ENCODE data around the gene UBB.

Gene UBB

DNA sequence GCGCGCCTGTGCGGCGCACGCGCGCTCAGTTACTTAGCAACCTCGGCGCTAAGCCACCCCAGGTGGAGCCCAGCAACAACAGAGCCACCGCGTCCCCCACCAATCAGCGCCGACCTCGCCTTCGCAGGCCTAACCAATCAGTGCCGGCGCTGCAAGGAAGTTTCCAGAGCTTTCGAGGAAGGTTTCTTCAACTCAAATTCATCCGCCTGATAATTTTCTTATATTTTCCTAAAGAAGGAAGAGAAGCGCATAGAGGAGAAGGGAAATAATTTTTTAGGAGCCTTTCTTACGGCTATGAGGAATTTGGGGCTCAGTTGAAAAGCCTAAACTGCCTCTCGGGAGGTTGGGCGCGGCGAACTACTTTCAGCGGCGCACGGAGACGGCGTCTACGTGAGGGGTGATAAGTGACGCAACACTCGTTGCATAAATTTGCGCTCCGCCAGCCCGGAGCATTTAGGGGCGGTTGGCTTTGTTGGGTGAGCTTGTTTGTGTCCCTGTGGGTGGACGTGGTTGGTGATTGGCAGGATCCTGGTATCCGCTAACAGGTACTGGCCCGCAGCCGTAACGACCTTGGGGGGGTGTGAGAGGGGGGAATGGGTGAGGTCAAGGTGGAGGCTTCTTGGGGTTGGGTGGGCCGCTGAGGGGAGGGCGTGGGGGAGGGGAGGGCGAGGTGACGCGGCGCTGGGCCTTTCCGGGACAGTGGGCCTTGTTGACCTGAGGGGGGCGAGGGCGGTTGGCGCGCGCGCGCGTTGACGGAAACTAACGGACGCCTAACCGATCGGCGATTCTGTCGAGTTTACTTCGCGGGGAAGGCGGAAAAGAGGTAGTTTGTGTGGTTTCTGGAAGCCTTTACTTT is at the start of gene UBB:
Gene UBB, plus strand, starts transcription at position 452 of the 856 bp plus-strand sequence. CDS start 817 bp downstream, outside the sequence.
- peak; percentile 95 for DNase-seq

DNA sequence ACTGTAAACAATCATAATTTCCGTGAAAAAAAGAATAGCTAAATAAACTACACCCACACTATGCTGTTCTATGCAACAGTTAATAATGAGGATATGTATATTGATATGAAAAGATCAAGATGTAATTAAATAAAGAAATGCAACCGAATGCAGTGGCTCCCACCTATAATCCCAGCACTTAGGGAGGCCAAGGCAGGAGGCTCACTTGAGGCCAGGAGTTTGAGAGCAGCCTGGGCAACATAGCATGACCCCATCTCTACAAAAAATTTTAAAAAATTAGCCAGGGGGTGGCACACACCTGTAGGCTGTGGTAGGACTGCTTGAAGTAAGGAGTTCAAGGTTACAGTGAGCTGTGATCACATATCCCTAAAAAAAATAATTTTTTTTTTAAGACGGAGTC is 42.5 kb upstream of the UBB start:
- no peak for DNase-seq

DNA sequence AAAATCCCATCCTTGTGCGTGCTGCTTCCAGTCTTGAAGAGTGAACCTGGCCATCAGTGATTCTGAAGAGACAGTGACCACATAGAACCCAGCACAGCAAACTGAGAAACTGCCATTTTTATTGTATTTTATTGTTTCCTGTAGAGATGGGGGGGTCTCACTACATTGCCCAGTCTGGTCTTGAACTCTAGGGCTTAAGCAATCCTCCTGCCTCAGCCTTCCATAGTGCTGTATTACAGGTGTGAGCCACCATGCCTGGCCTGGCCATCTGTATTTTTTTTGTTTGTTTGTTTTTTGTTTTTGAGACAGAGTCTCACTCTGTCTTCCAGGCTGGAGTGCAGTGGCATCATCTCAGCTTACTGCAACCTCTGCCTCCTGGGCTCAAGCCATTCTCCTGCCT is 41.5 kb upstream of the UBB start:
- DNase-seq = no peak

DNA sequence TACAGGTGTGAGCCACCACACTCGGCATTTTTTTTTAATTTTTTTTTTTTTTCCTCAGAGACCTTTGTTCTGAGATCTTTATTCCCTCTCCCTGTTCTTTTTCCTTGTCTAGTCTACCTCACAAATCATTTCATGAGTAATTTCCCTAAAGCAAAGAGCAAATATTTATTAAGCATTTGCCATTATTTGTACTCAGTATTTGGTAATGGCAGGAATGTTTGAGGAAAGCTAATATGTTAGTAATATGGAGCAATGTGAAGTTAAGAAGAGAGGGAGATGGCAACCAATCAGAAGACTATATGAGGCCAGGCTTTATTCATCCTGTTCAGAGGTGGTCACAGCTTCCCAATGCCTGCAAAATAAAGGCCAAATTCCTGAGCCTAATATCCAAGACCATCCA is 40.9 kb upstream of the UBB start:
- DNase-seq = no peak

DNA sequence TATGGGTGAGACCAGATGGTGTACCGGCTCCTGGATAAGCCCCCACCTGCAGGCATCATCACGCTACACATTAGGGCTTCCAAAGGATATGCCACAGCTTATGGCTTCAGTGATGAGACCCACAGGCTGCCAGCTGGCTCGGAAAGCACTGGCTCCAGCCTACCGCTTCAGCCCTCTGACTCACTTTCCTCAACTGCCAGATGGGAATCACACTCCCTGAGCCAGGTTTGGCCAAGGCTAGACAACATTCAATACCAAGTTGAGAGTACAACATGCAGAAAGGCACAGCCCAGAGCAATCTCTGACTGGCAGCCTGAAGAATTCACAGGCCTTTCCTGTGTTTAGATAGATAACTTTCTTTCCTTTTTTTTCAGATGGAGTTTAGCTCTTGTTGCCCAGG is 37.9 kb upstream of the UBB start:
- no peak for DNase-seq

DNA sequence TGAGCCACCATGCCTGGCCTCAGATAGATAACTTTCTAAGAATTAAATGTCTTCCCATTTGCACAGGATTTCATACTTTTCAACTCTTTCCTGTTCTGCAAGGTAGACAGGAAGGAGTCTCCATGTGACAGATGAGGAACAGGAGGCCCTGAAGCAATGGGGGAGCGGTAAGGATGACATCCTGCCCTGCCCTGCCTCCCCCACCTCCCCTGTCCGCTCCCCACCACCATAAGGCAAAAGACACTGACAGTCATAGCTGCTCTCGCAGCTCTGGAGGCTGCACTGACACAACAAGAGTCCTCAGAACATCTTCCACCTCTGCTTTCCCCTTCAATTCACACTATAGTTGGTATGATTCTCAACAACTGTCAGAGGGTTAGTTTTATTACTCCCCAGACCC is 37.3 kb upstream of the UBB start:
- no peak for DNase-seq

DNA sequence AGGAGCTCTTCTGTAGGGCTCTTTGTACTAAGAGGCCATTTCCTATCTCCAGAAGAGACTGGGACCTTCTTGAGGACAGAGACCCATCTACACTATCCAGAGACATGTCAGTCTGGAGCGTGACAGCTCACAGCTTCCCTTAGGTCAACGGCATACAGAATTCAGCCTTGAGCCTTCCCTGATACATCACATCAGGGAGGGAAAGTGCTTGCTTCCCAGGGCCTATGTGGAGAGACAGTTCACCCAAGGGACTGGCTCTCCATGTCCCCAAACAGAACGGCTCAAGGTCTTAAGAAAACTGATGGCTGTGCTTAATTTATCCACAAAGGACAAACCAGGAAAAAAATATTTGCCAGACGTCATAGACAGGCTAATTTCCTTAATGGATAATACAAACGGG is 35.3 kb upstream of the UBB start:
- no peak for DNase-seq

DNA sequence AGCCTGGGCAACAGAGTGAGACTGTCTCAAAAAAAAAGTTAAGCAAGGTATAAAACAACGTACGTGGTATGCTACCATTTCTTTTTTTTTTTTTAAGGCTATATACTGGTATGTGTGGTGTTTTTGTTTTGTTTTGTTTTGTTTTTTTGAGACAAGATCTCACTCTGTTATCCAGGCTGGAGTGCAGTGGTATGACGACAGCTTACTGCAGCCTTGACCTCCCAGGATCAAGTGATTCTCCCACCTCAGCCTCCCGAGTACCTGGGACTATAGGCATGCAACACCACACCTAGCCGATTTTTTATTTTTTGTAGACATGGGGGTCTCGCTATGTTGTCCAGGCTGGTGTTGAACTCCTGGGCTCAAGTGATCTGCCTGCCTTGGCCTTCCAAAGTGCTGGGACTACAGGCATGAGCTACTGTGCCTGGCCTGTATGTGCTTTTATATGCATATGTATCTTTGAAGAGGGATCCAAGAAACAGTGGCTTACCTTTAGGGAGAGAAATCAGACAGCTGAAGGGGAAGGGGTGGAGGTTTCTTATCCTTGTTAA is 34.1 kb upstream of the UBB start:
- no peak for DNase-seq

DNA sequence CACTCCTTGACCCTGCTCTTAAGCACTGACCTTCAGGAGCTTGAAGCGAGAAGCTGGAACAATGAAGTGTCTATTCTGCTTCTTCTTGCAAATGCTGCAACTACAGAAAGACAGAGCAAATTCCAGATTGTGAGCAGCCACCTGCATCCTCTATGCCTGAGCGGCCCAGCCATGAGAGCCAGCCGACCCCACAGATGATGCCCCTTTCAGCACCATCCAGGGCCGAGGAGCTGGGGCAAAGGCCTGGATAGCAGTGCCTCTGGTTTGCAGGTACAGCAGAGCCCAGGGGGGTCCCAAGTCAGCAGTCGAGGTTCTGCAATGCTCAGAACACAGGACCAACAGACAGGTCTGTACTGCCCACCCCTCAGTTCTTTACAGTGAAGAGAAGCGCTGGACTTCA is 32.3 kb upstream of the UBB start:
- no peak for DNase-seq

DNA sequence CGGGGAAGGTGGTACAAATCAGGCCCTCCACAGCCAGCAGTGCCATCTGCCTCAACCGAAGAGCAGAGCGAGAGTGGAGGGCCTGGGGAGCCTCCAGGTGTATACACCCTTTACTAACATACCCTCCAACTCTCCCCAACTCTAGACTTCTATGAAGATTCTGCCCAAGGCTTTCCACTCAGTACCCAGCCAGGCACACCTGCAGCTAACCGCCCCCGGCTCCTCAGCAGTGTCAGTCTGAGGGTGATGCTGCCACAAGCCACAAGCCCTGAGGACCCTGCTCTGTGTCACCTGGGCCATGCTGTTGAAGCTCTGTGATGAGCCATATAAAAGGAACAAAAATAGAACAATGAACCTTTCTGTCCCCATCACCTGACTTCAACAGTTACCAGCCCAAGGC is 31.5 kb upstream of the UBB start:
- DNase-seq = no peak

DNA sequence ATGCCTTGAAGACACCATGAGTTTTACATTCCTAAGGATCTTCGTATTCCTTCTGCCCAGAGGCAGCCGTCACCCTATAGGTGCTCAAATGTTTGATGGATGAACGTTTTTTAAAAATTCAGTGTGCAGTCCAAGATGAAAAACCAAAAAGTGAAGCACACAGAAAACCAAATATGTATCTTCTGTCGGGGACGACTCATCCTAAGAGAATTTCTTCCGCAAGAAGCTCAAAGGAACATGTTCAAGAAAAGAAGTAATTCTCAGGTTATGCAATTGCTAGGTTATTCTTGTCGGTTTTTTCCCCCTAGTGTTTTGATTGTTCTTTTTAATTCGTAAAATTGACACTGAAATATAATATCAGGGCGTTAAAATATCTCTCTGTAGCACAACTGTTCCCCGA is 29.1 kb upstream of the UBB start:
- no peak for DNase-seq

DNA sequence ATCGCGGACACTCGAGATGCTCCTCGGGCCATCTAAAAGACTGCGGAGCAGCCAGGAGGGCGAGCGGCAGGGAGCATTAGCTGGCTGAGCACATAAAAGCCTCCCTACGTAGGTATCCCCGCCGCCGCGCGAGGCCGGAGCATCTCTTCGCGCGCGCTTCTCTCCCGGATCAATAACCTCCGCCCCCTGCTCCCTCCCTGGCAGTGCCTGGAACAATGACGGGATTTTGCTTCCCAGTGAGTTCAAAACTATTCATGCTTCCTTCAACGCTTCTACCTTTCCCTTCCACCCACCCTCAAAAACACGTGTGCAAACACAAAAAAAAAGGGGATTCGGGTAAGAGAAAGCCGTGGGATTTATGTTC is 28.6 kb upstream of the UBB start:
- DNase-seq = peak; percentile 29

DNA sequence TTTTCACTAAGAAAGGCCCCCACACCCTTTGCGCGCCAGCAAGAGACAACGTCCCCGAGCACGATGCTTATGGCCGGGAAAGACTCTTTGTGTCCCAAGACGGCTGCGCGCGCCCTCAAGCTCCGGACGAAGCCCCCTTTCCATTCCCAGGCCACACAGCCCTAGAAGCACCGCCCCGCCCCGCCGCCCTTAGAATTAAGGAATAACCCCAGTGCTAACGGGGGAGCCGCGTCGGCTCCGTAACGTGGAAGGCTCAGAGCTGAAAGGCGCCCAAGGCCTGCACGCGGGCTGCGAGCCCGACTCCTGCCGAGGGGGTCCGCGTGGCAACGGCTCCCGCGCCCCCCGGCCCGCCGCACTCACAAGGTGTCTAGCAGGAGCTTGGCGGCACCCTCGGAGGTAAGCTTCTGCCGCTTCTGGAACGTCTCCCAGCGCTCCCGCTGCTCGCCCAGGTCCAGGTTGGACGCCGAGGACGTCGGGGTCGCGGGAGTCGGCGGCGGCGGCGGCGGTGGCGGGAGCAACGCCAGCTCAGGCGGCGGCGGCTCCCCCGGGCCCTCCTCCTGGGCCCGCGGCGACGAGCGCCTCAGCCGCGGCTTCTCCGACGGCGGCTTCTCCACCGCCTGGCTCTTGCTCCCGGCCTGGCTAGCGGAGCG is 28.1 kb upstream of the UBB start:
- peak; percentile 33 for DNase-seq

DNA sequence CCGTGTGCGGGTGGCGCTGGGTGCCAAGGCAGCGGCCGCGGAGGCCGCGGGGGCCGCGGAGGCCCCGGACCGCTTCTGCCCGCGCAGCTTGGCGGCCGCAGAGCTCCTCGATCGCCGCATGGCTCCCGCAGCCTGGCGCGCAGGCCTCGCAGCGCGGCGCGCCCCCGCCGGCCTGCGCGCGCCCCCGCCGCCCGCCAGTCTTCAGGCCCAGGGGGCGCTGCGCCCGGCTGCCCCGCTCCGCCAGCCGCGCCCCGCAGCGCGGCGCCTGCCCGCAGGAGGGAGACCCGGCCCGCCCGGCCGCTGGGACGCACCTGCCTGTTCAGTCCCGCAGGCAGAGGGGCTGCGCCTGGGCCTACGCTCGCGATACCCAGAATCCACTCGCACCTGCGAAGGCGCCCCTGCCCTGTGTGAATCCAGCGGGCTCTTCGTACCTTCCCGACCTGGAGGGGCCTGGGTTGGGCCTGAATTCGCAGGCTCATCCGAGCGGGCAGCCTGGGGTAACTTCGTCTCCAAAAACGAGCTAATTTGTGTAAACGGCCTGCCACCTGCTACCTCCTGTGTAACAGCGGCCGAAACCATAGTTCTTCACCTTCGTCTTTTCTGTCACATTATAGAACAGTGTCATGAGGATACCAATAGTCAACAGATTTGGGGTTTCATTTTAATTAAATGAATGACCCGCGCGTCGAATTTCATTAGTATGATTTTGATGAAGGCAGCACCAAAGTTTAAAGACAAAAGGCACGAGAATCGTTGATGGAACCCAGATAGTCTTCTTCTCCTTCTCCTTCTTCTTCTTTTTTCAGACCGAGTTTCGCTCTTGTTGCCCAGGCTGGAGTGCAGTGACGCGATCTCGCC is 27.3 kb upstream of the UBB start, which contains the start of gene CENPV:
Gene CENPV, minus strand, starts transcription at position 153 of the 858 bp plus-strand sequence. Its CDS starts 33 bp downstream, at position 120.
- no peak for DNase-seq

DNA sequence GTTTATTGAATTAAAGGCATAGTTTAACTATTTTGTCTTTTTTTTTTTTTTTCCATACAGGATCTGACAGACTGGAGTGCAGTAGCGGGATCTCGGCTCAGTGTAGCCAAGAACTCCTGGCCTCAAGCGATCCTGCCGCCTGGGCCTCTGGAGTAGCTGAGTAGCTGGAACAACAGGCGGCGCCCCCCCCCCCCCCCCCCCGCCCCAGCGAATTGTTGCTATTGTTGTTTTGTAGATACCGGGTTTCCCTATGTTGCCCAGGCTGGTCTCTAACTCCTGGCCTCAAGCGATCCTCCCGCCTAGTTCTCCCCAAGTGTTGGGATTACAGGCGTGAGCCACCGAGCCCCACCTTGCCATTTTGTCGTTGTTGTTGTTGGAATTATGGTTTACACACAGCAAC is 26.3 kb upstream of the UBB start:
- DNase-seq = no peak

DNA sequence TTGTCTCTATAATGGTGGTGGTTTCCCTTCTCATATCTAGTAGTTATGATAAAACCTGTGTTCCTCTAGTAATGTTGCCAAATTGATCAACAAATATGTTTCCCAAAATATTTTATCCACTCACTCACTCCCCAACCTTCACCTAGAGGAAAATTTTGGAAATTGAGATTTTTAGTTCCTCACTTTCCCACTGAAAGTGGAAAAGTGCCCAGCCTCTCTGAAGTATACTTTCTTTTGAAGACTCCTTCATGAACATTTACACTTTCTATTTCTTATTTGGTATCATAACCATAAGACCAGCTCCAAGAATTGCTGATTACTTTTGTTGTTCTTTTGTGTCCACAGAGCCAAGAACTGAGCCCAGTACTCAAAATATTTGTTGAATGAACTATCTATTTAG is 22.5 kb upstream of the UBB start:
- no peak for DNase-seq

DNA sequence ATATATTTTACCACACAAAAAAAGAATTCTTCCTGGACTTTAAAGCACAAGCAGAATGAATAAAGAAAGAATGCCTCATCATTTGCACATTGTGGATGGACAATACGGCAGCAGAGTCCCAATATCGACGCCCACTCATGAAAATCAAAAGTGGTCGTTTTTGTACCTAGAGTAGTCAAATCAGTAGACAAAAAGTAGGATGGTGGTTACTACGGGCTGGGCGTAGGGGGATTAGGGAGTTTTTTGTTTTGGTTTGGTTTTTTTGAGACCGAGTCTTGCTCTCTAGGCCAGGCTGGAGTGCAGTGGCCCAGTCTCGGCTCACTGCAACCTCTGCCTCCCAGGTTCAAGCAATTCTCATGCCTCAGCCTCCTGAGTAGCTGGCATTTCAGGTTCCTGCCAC is 19.0 kb upstream of the UBB start:
- no peak for DNase-seq

DNA sequence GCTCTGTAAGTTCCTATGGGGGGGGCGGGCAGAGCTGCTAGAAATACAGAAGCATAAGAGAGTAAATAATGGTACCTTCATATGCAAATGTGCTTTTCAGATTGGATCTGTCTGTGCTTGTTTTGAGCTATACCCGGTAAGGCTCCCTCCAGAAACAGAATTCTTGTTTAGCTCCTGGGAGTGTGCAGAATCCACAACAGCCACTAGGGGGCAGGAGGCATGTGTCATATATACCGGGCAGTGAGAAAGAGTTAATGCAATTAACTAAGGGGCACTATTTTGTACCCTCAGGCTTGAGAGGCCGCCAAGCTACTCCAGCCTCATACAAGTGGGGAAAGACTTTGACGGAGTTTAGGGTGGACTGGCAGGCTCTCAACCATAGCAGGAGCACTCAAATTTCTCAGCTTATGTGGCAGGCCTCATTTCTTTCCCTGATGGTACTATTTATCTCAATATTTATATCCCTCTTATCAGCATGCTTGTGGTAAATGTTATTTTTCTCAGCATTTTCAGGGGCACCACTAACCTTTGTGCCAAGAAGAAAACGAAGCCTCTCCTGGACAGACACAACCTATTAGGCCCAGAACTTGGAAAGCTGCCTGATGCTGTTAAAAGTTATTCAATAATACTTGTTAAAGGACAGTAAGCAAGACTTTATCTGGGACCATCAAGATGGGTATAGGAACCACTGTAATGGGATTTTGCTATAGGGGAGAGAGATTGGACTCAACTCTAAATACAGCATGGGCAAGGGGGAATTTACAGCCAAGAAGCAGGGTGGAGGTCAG is 16.9 kb upstream of the UBB start:
- DNase-seq = no peak

DNA sequence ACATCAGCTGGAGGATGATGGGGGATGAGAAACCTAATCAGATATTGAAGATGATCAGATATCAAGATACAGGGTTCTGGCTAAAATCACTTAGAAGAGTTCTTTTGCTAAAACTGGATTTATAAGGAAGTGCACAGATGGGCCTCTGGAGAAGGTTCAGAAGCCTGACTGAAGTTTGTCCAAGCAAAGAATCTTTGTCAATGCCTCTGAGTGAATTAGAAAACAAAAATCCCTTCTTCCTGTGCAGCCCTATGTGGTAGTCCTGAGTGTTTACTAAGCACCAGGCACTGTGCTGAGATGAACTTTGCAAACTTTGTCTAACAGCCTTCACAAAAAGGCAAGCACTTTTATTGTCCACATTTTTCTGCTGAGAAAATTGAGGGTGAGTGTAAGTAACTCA is 16.3 kb upstream of the UBB start:
- no peak for DNase-seq

DNA sequence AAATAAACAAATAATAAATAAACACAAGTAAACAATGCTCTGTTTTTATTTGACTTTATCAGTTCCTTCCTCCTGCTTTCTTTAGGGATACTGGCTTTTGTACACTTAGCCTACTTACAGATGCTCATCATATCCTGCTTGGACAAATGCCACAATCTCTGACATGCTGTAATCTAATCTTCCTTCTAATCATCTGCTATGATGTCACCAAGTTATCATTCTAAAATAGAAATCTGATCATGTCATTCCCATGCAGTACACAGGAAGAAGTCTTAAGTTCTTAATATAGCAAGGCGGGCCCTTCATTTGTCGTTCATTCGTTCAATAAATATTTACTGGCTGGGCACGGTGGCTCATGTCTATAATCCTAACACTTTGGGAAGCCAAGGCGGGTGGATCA is 9.1 kb upstream of the UBB start:
- DNase-seq = no peak

DNA sequence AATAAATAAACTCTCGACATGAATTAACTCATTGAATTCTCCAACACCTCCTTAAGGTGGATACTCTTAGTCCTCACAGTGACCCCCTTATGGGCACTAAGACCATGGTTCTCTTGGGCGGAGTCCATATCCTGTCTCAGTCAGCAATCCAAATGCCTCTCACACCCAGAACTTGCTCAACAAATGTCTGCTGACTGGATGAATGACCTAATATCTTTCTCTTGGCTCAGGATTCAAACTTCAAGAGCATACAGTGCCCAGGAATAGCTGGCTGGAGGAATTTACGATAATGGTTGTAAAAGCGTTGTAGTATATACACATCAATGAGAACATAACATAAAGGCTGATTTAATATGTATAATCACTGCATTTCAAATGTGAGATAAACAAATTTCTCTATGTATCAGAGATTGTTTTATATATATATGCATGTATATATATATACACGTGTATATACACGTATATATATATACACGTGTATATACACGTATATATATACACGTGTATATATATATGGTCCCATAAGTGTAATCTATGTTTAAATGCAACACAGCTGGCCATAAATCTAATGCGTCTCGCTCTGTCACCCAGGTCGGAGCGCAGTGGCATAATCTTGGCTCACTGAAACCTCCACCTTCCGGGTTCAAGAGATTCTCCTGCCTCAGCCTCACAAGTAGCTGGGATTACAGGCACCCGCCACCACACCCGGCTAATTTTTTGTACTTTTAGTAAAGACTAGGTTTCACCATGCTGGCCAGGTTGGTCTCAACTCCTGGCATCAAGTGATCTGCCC is 6.5 kb upstream of the UBB start:
- no peak for DNase-seq

DNA sequence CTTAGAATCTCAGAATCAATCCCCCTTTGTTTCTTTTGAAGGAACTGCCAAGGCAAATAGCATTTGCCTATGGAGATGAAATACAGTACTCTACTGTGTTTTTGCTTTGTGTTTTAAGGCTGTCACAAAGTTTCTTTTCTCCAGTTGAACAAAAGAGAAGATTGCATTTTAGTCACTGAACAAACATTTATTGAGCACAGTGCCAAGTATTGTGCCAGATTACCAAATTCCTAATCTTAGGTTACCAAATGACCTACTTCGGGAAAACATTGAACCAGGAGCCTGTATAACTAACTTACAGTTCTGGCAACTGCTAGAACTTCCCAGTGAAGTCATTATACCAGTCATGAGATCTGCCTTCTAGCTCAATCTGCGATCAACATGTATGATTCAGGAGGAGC is 3.0 kb upstream of the UBB start:
- no peak for DNase-seq
